C4-2B (cell line): Measurements from ENCODE around the gene PVALEF.

Experiments
- H3K27ac ChIP-seq: fragments of 450-650 bp; 2 replicates; pipeline ENCODE4 v1.5.1; 2017
- ZFX ChIP-seq: fragments of 450-650 bp; IDR thresholded peaks from 2 replicates; pipeline ENCODE4 v1.6.1; 2017
- TF ChIP-seq, protein P1 (sequence below): fragments of 450-650 bp; conservative IDR thresholded peaks from 2 replicates; pipeline ENCODE4 v1.5.1; 2017; ENCODE audit warnings: mild to moderate bottlenecking

The PVALEF gene

DNA sequence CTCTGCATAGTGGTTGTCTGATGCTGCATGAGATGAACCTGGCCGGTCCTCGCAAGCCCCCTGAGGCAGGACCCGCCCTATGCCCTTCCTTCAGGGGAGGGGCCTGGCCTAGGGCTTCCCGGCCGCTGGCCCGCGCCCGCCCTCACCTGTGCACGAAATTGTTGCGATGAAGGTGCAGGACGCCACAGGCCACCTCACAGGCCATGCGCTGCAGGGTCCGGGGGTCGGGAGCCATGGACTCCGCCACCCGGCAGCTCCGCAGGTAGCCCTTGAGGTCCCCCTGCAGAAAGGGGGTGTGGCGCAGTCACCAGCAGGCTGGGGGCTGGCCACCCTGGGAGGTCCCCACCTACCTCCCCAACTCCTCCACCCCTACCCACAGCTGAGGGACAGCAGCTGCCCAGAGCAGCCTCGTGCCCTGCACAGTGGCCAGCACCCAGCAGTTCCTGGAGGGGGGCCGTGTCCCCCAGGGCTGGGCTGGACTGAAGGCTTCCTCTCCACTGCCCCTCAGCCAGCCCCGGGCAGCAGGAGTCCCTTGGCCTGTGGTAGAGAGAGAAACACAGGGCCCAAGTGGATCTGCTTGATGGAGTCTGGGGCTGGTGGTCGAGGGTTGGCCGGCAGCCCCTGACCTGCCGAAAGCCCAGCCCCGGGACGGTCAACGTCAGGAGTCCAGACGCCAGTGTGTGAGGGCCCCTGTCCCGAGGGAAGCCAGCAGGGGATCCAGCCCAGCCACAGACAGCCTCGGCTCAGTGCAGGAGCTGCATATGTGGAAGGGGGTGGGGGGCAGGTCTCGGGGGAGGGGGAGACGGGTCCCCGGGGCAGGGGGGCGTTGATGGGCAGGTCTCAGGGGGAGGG is 38.8 kb upstream of the PVALEF start:
- H3K27ac ChIP-seq = no peak overlapping the region
- no peak for TF ChIP-seq ZFX
- TF ChIP-seq, protein P1, sequence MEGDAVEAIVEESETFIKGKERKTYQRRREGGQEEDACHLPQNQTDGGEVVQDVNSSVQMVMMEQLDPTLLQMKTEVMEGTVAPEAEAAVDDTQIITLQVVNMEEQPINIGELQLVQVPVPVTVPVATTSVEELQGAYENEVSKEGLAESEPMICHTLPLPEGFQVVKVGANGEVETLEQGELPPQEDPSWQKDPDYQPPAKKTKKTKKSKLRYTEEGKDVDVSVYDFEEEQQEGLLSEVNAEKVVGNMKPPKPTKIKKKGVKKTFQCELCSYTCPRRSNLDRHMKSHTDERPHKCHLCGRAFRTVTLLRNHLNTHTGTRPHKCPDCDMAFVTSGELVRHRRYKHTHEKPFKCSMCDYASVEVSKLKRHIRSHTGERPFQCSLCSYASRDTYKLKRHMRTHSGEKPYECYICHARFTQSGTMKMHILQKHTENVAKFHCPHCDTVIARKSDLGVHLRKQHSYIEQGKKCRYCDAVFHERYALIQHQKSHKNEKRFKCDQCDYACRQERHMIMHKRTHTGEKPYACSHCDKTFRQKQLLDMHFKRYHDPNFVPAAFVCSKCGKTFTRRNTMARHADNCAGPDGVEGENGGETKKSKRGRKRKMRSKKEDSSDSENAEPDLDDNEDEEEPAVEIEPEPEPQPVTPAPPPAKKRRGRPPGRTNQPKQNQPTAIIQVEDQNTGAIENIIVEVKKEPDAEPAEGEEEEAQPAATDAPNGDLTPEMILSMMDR = no peak

DNA sequence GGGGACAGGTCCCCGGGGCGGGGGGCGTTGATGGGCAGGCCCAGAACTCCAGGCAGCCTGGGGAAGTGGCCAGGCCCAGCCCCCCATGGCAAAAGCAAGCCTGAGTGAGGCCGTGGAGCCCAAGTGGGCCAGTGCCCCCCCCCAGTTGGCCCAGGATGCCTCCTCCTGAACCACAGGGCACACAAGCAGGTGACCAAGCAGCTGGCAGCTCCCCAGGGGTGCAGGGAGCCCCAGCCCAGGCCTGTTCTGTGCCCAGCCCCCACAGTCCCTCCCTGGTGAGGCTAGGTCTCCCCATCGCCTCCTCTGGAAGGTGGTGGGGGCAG is 38.2 kb upstream of the PVALEF start:
- no peak overlapping the region for H3K27ac ChIP-seq
- TF ChIP-seq, protein P1 = no peak
- no peak for TF ChIP-seq ZFX

DNA sequence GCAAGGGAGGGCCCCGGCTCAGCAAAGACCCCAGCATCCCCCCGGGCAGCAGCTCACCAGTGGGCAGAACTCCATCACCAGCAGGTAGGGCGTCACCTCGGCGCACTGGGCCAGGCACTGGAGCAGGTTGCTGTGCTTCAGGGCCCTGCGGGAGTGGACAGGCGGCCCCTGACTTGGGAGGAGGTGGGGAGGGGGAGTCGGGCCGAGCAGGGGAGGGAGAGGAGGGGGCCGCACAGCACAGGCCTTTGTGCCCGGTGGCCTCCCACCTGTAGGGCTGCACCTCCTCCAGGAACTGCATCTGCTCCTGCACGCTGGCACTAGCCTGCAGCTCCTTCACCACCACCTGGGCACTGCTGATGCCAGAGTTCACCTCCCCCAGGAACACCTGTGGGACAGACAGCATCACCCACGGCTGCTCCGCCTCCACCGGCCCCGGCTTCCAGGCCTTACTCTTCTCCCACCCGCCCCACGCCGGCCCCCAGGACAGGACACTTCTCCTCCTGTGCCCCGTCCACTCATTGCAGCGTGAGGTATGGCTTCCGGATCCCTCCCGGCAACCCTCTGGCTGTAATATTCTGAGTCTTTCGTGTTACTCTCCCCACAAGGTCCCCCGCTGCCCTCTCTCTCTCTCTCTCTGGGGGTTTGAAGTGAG is 37.7 kb upstream of the PVALEF start:
- TF ChIP-seq ZFX = no peak
- TF ChIP-seq, protein P1 = no peak
- no peak overlapping the region for H3K27ac ChIP-seq

GRCh38 chr17:81128338-81128737 is 37.0 kb upstream of the PVALEF start:
- no peak overlapping the region for H3K27ac ChIP-seq
- TF ChIP-seq, protein P1 = no peak
- no peak for TF ChIP-seq ZFX

- TF ChIP-seq, protein P1 = no peak
Measured at GRCh38 chr17:81128774-81129173, 36.5 kb upstream of the PVALEF start.

GRCh38 chr17:81129289-81129688 is 36.0 kb upstream of the PVALEF start:
- no peak for TF ChIP-seq ZFX
- TF ChIP-seq, protein P1 = no peak
- no peak overlapping the region for H3K27ac ChIP-seq

More at GRCh38 chr17:81128774-81129173, 36.5 kb upstream of the PVALEF start:
- H3K27ac ChIP-seq = no peak overlapping the region

DNA sequence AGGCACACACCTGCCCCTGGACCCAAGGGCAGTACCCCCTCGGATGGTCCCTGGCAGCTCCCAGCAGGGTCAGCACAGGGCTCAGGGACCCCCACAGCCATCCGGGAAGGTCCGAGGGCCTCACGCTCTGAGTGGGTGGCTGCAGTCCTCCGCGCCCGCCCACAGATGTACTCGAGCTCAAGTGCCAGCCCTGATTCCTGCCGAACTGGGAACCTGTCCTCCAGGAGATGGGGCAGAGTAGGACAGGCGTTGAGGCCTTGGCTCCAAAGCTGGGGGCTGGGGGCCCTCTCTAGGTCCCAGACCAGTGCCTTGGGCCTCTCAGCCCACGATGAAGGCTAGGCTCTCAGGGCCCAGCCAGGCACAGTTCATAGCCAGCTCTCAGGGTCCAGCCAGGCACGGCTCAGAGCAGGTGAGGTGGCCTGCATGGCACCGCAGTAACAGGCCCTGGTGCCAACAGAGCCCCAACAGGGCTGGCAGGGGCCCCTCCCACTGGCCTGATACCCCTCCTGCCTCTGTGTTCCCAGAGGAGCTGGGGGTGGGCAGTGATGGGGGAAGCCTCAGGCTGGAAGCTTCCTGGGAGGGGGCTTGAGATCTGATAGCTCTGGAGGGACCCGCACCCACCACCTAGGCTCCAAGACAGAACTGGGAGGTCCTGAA is 35.5 kb upstream of the PVALEF start:
- TF ChIP-seq ZFX = no peak
- TF ChIP-seq, protein P1 = no peak
- no peak overlapping the region for H3K27ac ChIP-seq
